ENCODE measurements around the gene SYNDIG1L. TPM values are rescaled to one million over a fixed set of nuclear protein-coding genes. Genes with fewer than 3 reads are reported as not detected.

Gene SYNDIG1L
- total RNA-seq: not detected in 2 replicates

GRCh38 chr14:74426202-74426582 lies at the start of gene SYNDIG1L:
TSS of gene SYNDIG1L (minus strand) at chr14:74426210. CDS start at chr14:74409744, 16,466 bp downstream.

Other genes with a start within 250 kb of the SYNDIG1L start
- gene VSX2, start 186.8 kb downstream of the SYNDIG1L start, total RNA-seq: not detected in 2 replicates
- gene ABCD4, start 123.3 kb downstream of the SYNDIG1L start, total RNA-seq: 23.7 and 30.5 TPM in 2 replicates
- gene VRTN, start 77.7 kb downstream of the SYNDIG1L start, total RNA-seq: not detected in 2 replicates
- 86.8 and 159 TPM in 2 replicates for gene NPC2, start 67.1 kb upstream of the SYNDIG1L start, total RNA-seq
- gene ISCA2, start 67.6 kb upstream of the SYNDIG1L start, total RNA-seq: 19.5 and 19.7 TPM in 2 replicates
- 40.1 and 59.5 TPM in 2 replicates for gene LTBP2, start 186.0 kb upstream of the SYNDIG1L start, total RNA-seq